HG02852 (cell line): ENCODE data around the gene SURF1.
"Not testable (repeated sequence)": the region's sequence is repeated elsewhere in the genome, so short reads cannot be mapped to it uniquely, and the experiment has no call there.

Experiments
- ATAC-seq: cut with Tn5 transposase; IDR thresholded peaks from one replicate; pipeline ENCODE4 v1.9.1; 2021; ENCODE audit warnings: mild to moderate bottlenecking, moderate library complexity; ENCODE audit not compliant: unreplicated experiment

Gene SURF1, protein sequence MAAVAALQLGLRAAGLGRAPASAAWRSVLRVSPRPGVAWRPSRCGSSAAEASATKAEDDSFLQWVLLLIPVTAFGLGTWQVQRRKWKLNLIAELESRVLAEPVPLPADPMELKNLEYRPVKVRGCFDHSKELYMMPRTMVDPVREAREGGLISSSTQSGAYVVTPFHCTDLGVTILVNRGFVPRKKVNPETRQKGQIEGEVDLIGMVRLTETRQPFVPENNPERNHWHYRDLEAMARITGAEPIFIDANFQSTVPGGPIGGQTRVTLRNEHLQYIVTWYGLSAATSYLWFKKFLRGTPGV

DNA sequence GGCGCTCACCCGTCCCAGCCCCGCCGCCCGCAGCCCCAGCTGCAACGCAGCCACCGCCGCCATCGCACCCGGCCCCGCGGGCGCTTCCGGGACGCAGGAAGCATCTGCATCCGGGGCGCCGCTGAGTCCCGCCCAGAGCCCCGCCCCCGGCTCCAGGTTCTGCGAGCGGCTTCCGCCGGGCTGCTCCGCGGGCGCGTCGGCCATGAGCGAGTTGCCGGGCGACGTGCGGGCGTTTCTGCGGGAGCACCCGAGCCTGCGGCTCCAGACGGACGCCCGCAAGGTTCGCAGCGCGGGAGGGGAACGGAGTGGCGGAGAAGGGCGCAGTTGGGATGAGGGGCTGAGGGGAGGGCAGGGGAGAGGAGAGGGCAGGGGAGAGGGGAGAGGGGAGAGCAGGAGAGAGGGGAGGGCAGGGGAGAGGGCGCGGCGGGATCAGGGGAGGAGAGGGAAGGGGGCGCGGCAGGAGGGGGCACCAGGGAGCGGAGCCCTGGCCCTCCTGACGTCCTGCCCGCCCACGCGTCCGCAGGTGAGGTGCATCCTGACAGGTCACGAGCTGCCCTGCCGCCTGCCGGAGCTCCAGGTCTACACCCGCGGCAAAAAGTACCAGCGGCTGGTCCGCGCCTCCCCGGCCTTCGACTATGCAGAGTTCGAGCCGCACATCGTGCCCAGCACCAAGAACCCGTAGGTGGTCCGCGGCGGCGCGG lies at the start of gene SURF1, which contains the start of gene SURF2:
Gene SURF1 (minus strand): TSS at position 97 of the 701 bp plus-strand sequence. CDS start 34 bp downstream, at position 63.
Gene SURF2 (plus strand): TSS at position 160 of the 701 bp plus-strand sequence. CDS start 43 bp downstream, at position 203.
- ATAC-seq = peak; percentile 66

- ATAC-seq = no peak
Observed at GRCh38 chr9:133405508-133406438, 49.5 kb upstream of the SURF1 start.

- ATAC-seq = no peak
Observed at GRCh38 chr9:133404454-133405002, 48.2 kb upstream of the SURF1 start.

- no peak for ATAC-seq
Observed at GRCh38 chr9:133403766-133404453, 47.6 kb upstream of the SURF1 start.

GRCh38 chr9:133402689-133403088 lies 46.4 kb upstream of the SURF1 start:
- no peak for ATAC-seq

DNA sequence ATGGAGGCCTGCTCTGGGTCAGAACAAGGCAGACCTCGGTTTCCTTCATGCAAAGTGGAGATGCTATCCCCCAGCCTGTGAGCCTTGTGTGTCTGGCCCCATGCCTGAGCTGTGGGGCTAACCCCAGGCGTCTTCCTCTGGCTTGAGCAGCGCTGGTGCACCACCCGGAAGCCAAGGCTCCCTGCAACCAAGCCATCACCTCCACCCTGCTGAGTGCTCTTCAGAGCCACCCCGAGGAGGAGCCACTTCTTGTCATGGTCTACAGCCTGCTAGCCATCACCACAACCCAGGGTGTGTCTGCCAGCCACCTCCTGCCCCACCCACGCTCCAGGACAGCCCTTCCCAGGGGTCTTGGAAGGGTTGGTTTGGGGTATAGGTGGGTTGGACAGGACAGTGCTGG lies 45.3 kb upstream of the SURF1 start:
- ATAC-seq = no peak

GRCh38 chr9:133400292-133400691 lies 44.0 kb upstream of the SURF1 start:
- no peak for ATAC-seq

- ATAC-seq = no peak
Observed at GRCh38 chr9:133397895-133398294, 41.6 kb upstream of the SURF1 start.

GRCh38 chr9:133397370-133397769 lies 41.1 kb upstream of the SURF1 start:
- ATAC-seq = no peak

- no peak for ATAC-seq
Observed at GRCh38 chr9:133396952-133397351, 40.7 kb upstream of the SURF1 start.

DNA sequence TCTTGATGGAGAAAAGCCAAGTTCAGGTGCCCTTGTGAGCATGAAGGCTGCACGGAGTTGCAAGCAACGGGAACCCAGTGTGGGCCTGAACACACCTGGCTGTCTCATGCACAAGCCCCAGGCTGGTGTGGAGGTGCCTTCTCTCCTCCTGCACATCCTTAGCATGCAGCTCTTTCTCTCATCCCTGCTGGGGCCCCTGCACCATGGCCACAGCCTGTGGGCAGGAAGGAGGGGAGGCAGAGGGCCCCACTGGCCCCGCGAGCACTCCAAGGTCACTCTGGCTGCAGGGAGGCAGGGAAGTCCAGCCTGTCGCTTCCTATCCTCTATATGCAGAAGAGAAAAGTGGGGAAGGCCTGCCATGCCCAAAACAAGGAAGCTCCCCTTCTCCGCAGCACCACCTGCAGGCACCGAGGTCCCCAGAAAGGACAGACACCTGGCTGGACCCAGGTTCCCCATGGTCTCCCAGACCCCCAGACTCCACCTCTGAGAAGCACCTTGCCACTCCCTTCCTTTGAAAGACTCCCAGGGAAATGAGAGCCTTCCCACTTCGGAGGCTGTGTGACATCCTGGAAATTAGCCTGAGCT lies 38.5 kb upstream of the SURF1 start:
- no peak for ATAC-seq

DNA sequence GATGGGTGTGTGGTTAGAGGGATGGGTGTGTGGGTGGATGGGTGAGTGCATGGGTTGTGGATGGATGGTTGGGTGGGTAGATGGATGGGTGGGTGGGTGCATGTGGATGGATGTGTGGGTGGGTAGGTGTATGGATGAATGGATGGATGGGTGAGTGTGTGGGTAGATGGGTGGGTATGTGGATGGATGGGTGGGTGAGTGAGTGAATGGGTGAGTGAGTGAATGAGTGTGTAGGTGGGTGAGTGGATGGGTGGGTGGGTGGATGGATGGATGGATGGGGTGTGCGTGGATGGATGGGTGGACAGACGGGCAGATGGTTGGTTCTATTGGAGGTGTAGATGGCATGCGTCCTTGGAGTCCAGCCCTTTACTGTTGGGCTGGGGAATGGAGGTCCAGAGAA lies 37.1 kb upstream of the SURF1 start:
- ATAC-seq = no peak

GRCh38 chr9:133392308-133392707 lies 36.0 kb upstream of the SURF1 start:
- ATAC-seq = not testable (repeated sequence)

- ATAC-seq = not testable (repeated sequence)
Observed at GRCh38 chr9:133391449-133391848, 35.2 kb upstream of the SURF1 start.

GRCh38 chr9:133390713-133391112 lies 34.4 kb upstream of the SURF1 start:
- no peak for ATAC-seq

- no peak for ATAC-seq
Observed at GRCh38 chr9:133389562-133389961, 33.3 kb upstream of the SURF1 start.

DNA sequence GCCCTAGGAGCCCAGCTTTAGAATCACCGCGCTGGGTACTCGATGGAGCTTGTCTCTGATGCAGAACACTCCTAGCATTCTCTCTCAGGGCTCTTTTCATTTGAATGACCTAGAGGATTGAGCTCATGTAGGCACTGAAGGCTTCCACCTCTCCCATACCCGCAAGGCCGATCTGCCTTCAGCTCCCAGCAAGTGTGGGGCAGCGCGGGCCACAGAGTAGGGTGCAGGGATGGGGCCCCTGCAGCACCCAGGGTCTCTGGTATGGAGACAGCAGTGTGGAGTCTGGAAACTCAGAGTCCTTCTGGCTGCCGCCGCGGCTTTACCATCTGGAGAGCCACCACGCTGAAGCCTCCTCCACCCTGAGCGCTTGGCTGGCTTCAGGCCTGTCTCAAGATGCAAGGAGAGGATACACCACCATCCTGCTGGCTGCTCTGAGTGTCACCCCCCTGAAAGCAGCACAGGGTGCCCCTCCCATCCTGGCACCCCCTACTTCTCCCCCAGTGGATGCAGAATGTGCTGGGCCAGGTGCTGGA lies 32.8 kb upstream of the SURF1 start:
- no peak for ATAC-seq

- no peak for ATAC-seq
Observed at GRCh38 chr9:133387680-133388079, 31.4 kb upstream of the SURF1 start.

GRCh38 chr9:133386338-133386737 lies 30.1 kb upstream of the SURF1 start:
- no peak for ATAC-seq

GRCh38 chr9:133385452-133385851 lies 29.2 kb upstream of the SURF1 start:
- ATAC-seq = no peak
